IMR-90 (cell line): Measurements from ENCODE around the gene MCHR2.

Experiments used
- BHLHE40 ChIP-seq: fragments of 150-350 bp; IDR thresholded peaks from 2 replicates; pipeline ENCODE4 v1.6.1; 2016; ENCODE audit warnings: mild to moderate bottlenecking, low read depth, low read length
- CHD1 ChIP-seq: IDR thresholded peaks from 2 replicates; pipeline ENCODE4 v1.6.1; 2012; ENCODE audit warnings: low read depth, low read length, improper control_type of control experiment
- CTCF ChIP-seq: conservative IDR thresholded peaks from 2 replicates; pipeline ENCODE4 v1.5.1; 2012; ENCODE audit warnings: mild to moderate bottlenecking, low read depth, low read length, improper control_type of control experiment
- FOS ChIP-seq: fragments of 150-350 bp; IDR thresholded peaks from 2 replicates; pipeline ENCODE4 v1.6.1; 2016; ENCODE audit warnings: low read depth, low read length
- MAFK ChIP-seq: IDR thresholded peaks from 2 replicates; pipeline ENCODE4 v1.6.1; 2012; ENCODE audit warnings: low read depth, low read length, improper control_type of control experiment
- MAZ ChIP-seq: IDR thresholded peaks from 2 replicates; pipeline ENCODE4 v1.6.1; 2012; ENCODE audit warnings: low read depth, mild to moderate bottlenecking, low read length, improper control_type of control experiment, moderate library complexity, borderline replicate concordance
- POLR2A ChIP-seq: IDR thresholded peaks from 2 replicates; pipeline ENCODE4 v1.6.1; 2012; ENCODE audit warnings: mild to moderate bottlenecking, low read depth, low read length
- RAD21 ChIP-seq: IDR thresholded peaks from 2 replicates; pipeline ENCODE4 v1.6.1; 2012; ENCODE audit warnings: low read length, improper control_type of control experiment
- RFX5 ChIP-seq: IDR thresholded peaks from 2 replicates; pipeline ENCODE4 v1.8.0; 2012; ENCODE audit warnings: low read depth, mild to moderate bottlenecking, low read length, moderate library complexity
- SMC3 ChIP-seq: fragments of 150-350 bp; IDR thresholded peaks from 2 replicates; pipeline ENCODE4 v1.6.1; 2016; ENCODE audit warnings: low read depth, mild to moderate bottlenecking, antibody characterized with exemption, low read length, moderate library complexity

GRCh38 chr6:99885051-99885450, 109.0 kb downstream of the MCHR2 start:
- no peak for TF ChIP-seq SMC3
- TF ChIP-seq FOS, result no peak
- no peak for TF ChIP-seq CTCF
- TF ChIP-seq BHLHE40, result no peak
- TF ChIP-seq RAD21, result no peak
- TF ChIP-seq POLR2A, result no peak
- TF ChIP-seq MAZ, result no peak
- no peak for TF ChIP-seq MAFK
- no peak for TF ChIP-seq RFX5
- TF ChIP-seq CHD1, result no peak
